T-cell (primary cell): ENCODE measurements around the gene USP5. TPM values are rescaled to one million over a fixed set of nuclear protein-coding genes. Genes with fewer than 3 reads are reported as not detected.

Experiments used
- ATAC-seq, 4 experiments: fragments of 200-7000 bp in 3 of 4; fragments of 150-1000 bp in 1 of 4; cut with Tn5 transposase; replicated peaks in 1 of 4; 1 replicate in 3 of 4; 2 replicates in 1 of 4; pipeline ENCODE4 v1.10.0; 2021; ENCODE audit warnings: moderate library complexity in 3 of 4, mild to moderate bottlenecking in 2 of 4, moderate number of reproducible peaks in 1 of 4
- CTCF ChIA-PET, 2 donors: fragments of 300-600 bp; sonication (Branson Sonifier 250); formaldehyde crosslinking; loops; one replicate each; lab custom pipeline; 2022; ENCODE audit warnings: antibody characterized with exemption in 2 of 2; lab: Charles Lee
- POLR2A ChIA-PET, 2 donors: fragments of 300-600 bp; sonication (Branson Sonifier 250); formaldehyde crosslinking; loops; one replicate each; lab custom pipeline; 2022; ENCODE audit warnings: antibody characterized with exemption in 2 of 2; lab: Charles Lee
- DNase-seq, 35 experiments: peaks; one replicate each; pipeline versions ENCODE4 v3.0.0 to v3.0.0-alpha.2; 2013 to 2023
- H3K27ac ChIP-seq: one replicate; pipeline ENCODE4 v1.5.1; 2013; ENCODE audit warnings: low read length
- H3K27me3 ChIP-seq, 2 experiments: replicated peaks in 1 of 2; 1 replicate in 1 of 2; 2 replicates in 1 of 2; pipeline versions ENCODE4 v1.6.1 to v1.7.0; 2013; ENCODE audit warnings: low read length in 1 of 2, mixed read lengths in 1 of 2; ENCODE audit not compliant: control insufficient read depth in 2 of 2, insufficient read depth in 2 of 2; ENCODE audit errors: extremely low read depth in 1 of 2
- H3K36me3 ChIP-seq, 2 donors: 1 replicate in 1 of 2; 2 replicates in 1 of 2; pipeline versions ENCODE4 v1.6.1 to v1.7.0; 2013; ENCODE audit warnings: low read length in 1 of 2; ENCODE audit not compliant: control insufficient read depth in 2 of 2, insufficient read depth in 1 of 2; ENCODE audit errors: extremely low read depth in 1 of 2
- H3K4me1 ChIP-seq, 2 experiments: 1 replicate in 1 of 2; 2 replicates in 1 of 2; pipeline versions ENCODE4 v1.6.1 to v1.7.0; 2013; ENCODE audit warnings: low read length in 2 of 2, mixed read lengths in 1 of 2; ENCODE audit not compliant: insufficient read depth in 2 of 2, control insufficient read depth in 1 of 2; ENCODE audit errors: extremely low read depth in 1 of 2
- H3K4me3 ChIP-seq, 2 donors: 1 replicate in 1 of 2; 2 replicates in 1 of 2; pipeline versions ENCODE4 v1.5.1 to v1.7.0; 2013; ENCODE audit warnings: mild to moderate bottlenecking in 2 of 2, low read length in 1 of 2, moderate library complexity in 1 of 2; ENCODE audit not compliant: control insufficient read depth in 1 of 2; ENCODE audit errors: extremely low read depth in 1 of 2
- H3K9me3 ChIP-seq: 2 replicates; pipeline ENCODE4 v1.7.0; 2013
- H3K27ac Mint-ChIP-seq, 2 donors: one replicate each; pipeline ENCODE4 v1.8.0; 2020 to 2021; ENCODE audit warnings: mild to moderate bottlenecking in 2 of 2, mixed read lengths in 2 of 2
- H3K27me3 Mint-ChIP-seq, 2 donors: one replicate each; pipeline ENCODE4 v1.8.0; 2021 to 2022; ENCODE audit warnings: mixed read lengths in 2 of 2
- H3K36me3 Mint-ChIP-seq: one replicate; pipeline ENCODE4 v1.8.0; 2021; ENCODE audit warnings: mixed read lengths
- H3K4me1 Mint-ChIP-seq, 3 donors: one replicate each; pipeline ENCODE4 v1.8.0; 2020 to 2022; ENCODE audit warnings: mixed read lengths in 3 of 3, mild to moderate bottlenecking in 1 of 3
- H3K4me3 Mint-ChIP-seq, 3 donors: one replicate each; pipeline ENCODE4 v1.8.0; 2020 to 2022; ENCODE audit warnings: mild to moderate bottlenecking in 3 of 3, mixed read lengths in 3 of 3, moderate library complexity in 3 of 3
- H3K9me3 Mint-ChIP-seq, 3 donors: one replicate each; pipeline ENCODE4 v1.8.0; 2020 to 2022; ENCODE audit warnings: mixed read lengths in 3 of 3
- WGBS: methylation state at CpG from one replicate; pipeline ENCODE4 v1.1.5; 2013; ENCODE audit warnings: missing lambda C conversion rate; ENCODE audit not compliant: insufficient coverage; 5-methylcytosine and 5-hydroxymethylcytosine counted together
- total RNA-seq, 35 experiments: library from RNA in 6 of 35; stranded (reverse) in 6 of 35; fragments of 120-200 nt in 1 of 35; gene quantifications; one replicate each; pipeline versions ENCODE4 v1.2.1 to v1.2.4 and lab custom pipeline; 2013 to 2026

The USP5 gene
- total RNA-seq, 5 donors from 2014 or later (not counting 1 experiment from before 2014, with no cell fraction given), result 64.2 to 95.8 (median 85.8) TPM

GRCh38 chr12:6843118-6843902 is 8.6 kb upstream of the USP5 start:
- 90% methylated on average over 13 of the region's 16 CpGs for WGBS
- no peak overlapping the region for H3K4me3 ChIP-seq
- H3K36me3 ChIP-seq, result no peaks in the 10 kb centered on the region
- H3K27ac ChIP-seq, result no peak overlapping the region
- H3K9me3 ChIP-seq, result no peaks in the 10 kb centered on the region
- ChIA-PET CTCF (interaction anchor here in 1 of 2 donors (0.6 kb wide), 1 partner anchor 1395 kb away, joined by 3 read pairs; no protein-coding TSS in a partner anchor), POLR2A (interaction anchor here in 1 of 2 donors (0.6 kb wide), 2 partner anchors 10 to 228 kb away, joined by 3 read pairs; no protein-coding TSS in a partner anchor)
- Mint-ChIP-seq H3K4me1 (no peaks in the 10 kb centered on the region), H3K27me3 (no peaks in the 10 kb centered on the region), H3K27ac (no peak overlapping the region), H3K4me3 (no peak overlapping the region), H3K9me3 (no peaks in the 10 kb centered on the region), H3K36me3 (no peaks in the 10 kb centered on the region)
- ATAC-seq (no peak), DNase-seq (no peak)
- H3K4me1 ChIP-seq, result no peaks in the 10 kb centered on the region
- peaks cover 0 to 4% of the 10 kb centered on the region in 2 experiments for H3K27me3 ChIP-seq

- ATAC-seq (no peak), DNase-seq (no peak)
- 94% methylated on average over 17 of the region's 17 CpGs for WGBS
- Mint-ChIP-seq H3K36me3 (no peaks in the 10 kb centered on the region), H3K27ac (no peak overlapping the region), H3K4me3 (no peak overlapping the region), H3K4me1 (peaks cover 0 to 7% (median 4%) of the 10 kb centered on the region in 3 donors), H3K27me3 (no peaks in the 10 kb centered on the region), H3K9me3 (no peaks in the 10 kb centered on the region)
- H3K27me3 ChIP-seq, result peaks cover 0 to 4% of the 10 kb centered on the region in 2 experiments
- H3K4me1 ChIP-seq, result no peaks in the 10 kb centered on the region
- no peak overlapping the region for H3K4me3 ChIP-seq
- H3K27ac ChIP-seq, result no peak overlapping the region
- H3K36me3 ChIP-seq, result no peaks in the 10 kb centered on the region
- ChIA-PET POLR2A (no interaction called here), CTCF (no interaction called here)
- H3K9me3 ChIP-seq, result no peaks in the 10 kb centered on the region
Observed at GRCh38 chr12:6845395-6845794, 6.6 kb upstream of the USP5 start.

GRCh38 chr12:6846316-6846869 is 5.6 kb upstream of the USP5 start:
- H3K9me3 Mint-ChIP-seq, result no peaks in the 10 kb centered on the region

GRCh38 chr12:6847676-6848075 is 4.3 kb upstream of the USP5 start:
- ATAC-seq (no peak), DNase-seq (no peak)
- no peaks in the 10 kb centered on the region for H3K36me3 Mint-ChIP-seq
- POLR2A ChIA-PET, result interaction anchor here in 1 of 2 donors (1.2 kb wide), 1 partner anchor 294 kb away, joined by 3 read pairs; no protein-coding TSS in a partner anchor
- peaks cover 5 to 17% (median 10%) of the 10 kb centered on the region in 3 donors for H3K4me1 Mint-ChIP-seq
- H3K27me3 Mint-ChIP-seq, result no peaks in the 10 kb centered on the region
- H3K9me3 ChIP-seq, result no peaks in the 10 kb centered on the region
- H3K27ac ChIP-seq, result no peak overlapping the region
- H3K27ac Mint-ChIP-seq, result no peak overlapping the region
- H3K4me3 Mint-ChIP-seq, result no peak overlapping the region
- no peaks in the 10 kb centered on the region for H3K36me3 ChIP-seq
- no peaks in the 10 kb centered on the region for H3K27me3 ChIP-seq
- no peak overlapping the region for H3K4me3 ChIP-seq
- CTCF ChIA-PET, result interaction anchor here in 1 of 2 donors (0.5 kb wide), 1 partner anchor 542 kb away, joined by 3 read pairs; no protein-coding TSS in a partner anchor
- H3K4me1 ChIP-seq, result peaks cover 6 to 15% of the 10 kb centered on the region in 2 experiments
- 89% methylated on average over 1 of the region's 2 CpGs for WGBS
- no peaks in the 10 kb centered on the region for H3K9me3 Mint-ChIP-seq

More at GRCh38 chr12:6846316-6846869, 5.6 kb upstream of the USP5 start:
- ATAC-seq (no peak), DNase-seq (no peak)
- ChIA-PET POLR2A (no interaction called here), CTCF (no interaction called here)
- H3K4me1 Mint-ChIP-seq, result peaks cover 3 to 13% (median 8%) of the 10 kb centered on the region in 3 donors
- H3K4me3 Mint-ChIP-seq, result no peak overlapping the region
- H3K27ac Mint-ChIP-seq, result peak overlapping the region in 1 of 2 donors; percentile 6
- Histone ChIP-seq H3K4me1 (peaks cover 4 to 8% of the 10 kb centered on the region in 2 experiments), H3K9me3 (no peaks in the 10 kb centered on the region), H3K4me3 (no peak overlapping the region), H3K27me3 (no peaks in the 10 kb centered on the region), H3K27ac (no peak overlapping the region), H3K36me3 (no peaks in the 10 kb centered on the region)
- H3K36me3 Mint-ChIP-seq, result no peaks in the 10 kb centered on the region
- no peaks in the 10 kb centered on the region for H3K27me3 Mint-ChIP-seq
- WGBS, result 92% methylated on average over 5 of the region's 7 CpGs

GRCh38 chr12:6849427-6849826 is 2.5 kb upstream of the USP5 start:
- ATAC-seq (no peak), DNase-seq (no peak)
- no CpG with 5 or more reads among the region's 2 CpGs for WGBS
- Histone ChIP-seq H3K4me3 (no peak overlapping the region), H3K27me3 (no peaks in the 10 kb centered on the region), H3K4me1 (peaks cover 20 to 33% of the 10 kb centered on the region in 2 experiments), H3K27ac (no peak overlapping the region), H3K36me3 (no peaks in the 10 kb centered on the region), H3K9me3 (no peaks in the 10 kb centered on the region)
- H3K27me3 Mint-ChIP-seq, result no peaks in the 10 kb centered on the region
- ChIA-PET POLR2A (no interaction called here), CTCF (no interaction called here)
- no peak overlapping the region for H3K4me3 Mint-ChIP-seq
- no peak overlapping the region for H3K27ac Mint-ChIP-seq
- H3K36me3 Mint-ChIP-seq, result no peaks in the 10 kb centered on the region
- H3K9me3 Mint-ChIP-seq, result no peaks in the 10 kb centered on the region
- peaks cover 19 to 33% (median 26%) of the 10 kb centered on the region in 3 donors for H3K4me1 Mint-ChIP-seq

GRCh38 chr12:6849976-6850560 is 1.9 kb upstream of the USP5 start:
- peaks cover 20 to 34% of the 10 kb centered on the region in 2 experiments for H3K4me1 ChIP-seq
- ChIA-PET POLR2A (interaction anchor here in 1 of 2 donors (0.6 kb wide), 1 partner anchor 1049 kb away, joined by 3 read pairs; no protein-coding TSS in a partner anchor), CTCF (interaction anchor here in 1 of 2 donors (1.5 to 3.9 kb wide), 2 partner anchors 15 to 23 kb away, joined by 6 to 58 read pairs; partner anchors contain the start of gene SPSB2)
- no peaks in the 10 kb centered on the region for H3K27me3 ChIP-seq
- Mint-ChIP-seq H3K36me3 (no peaks in the 10 kb centered on the region), H3K27me3 (no peaks in the 10 kb centered on the region), H3K27ac (peak overlapping the region in 1 of 2 donors; percentile 22), H3K9me3 (no peaks in the 10 kb centered on the region), H3K4me3 (peak overlapping the region in 1 of 3 donors; percentile 34), H3K4me1 (peaks cover 22 to 33% (median 33%) of the 10 kb centered on the region in 3 donors)
- no peak overlapping the region for H3K27ac ChIP-seq
- WGBS, result 80% methylated on average over 1 of the region's 10 CpGs
- ATAC-seq, result no peak
- no peak for DNase-seq
- H3K4me3 ChIP-seq, result no peak overlapping the region
- H3K9me3 ChIP-seq, result no peaks in the 10 kb centered on the region
- H3K36me3 ChIP-seq, result peaks cover 0 to 3% of the 10 kb centered on the region in 2 donors
